ENCODE results near the gene RIPK4.

GRCh38 chr21:41769111-41769510, 2.3 kb upstream of the RIPK4 start:
- TF ChIP-seq POLR2AphosphoS5 (IDR thresholded peaks at IDR 0.05; ENCODE audit: borderline replicate concordance, low read depth, low read length) (no peak), EZH2 (IDR thresholded peaks at IDR 0.05) (no peak)

All from SK-N-MC (cell line).